ENCODE results near the gene LMLN. TPM values are rescaled to one million over a fixed set of nuclear protein-coding genes. Genes with fewer than 3 reads are reported as not detected.
"Not testable (repeated sequence)": the region's sequence is repeated elsewhere in the genome, so short reads cannot be mapped to it uniquely, and the experiment has no call there.

LMLN gene
- total RNA-seq, 2 donors from 2014 or later, result 3.8 to 4.6 TPM

DNA sequence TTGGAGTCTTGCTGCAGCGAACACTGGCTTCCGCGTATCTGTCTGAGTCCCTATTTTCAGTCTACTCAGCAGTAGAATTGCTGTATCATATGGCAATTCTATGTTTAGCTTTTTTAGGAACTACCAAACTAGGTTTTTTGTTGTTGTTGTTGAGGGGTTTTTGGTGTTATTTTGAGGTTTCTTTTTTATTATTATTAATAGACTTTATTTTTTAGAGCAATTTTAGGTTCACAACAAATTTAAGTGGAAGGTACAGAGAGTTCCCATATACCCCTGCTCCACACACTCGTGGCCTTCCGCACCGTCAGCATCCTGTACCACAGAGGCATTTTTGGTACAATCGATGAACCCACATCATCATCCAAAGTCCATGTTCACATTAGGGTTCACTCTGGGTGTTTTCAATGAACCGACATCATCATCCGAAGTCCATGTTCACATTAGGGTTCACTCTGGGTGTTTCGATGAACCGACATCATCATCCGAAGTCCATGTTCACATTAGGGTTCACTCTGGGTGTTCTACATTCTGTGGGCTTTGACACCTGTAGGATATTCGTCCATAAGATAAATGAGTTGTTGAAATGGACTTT lies 67.9 kb downstream of the LMLN start:
- peaks cover 12% of the 10 kb centered on the region for H3K36me3 Mint-ChIP-seq (ENCODE audit: low read depth)
- ATAC-seq (replicated peaks), result no peak
- H3K4me1 Mint-ChIP-seq, result no peaks in the 10 kb centered on the region
- H3K27me3 Mint-ChIP-seq, result no peaks in the 10 kb centered on the region
- H3K27ac Mint-ChIP-seq, result no peak overlapping the region
- no peak overlapping the region for H3K4me3 Mint-ChIP-seq
- no peaks in the 10 kb centered on the region for H3K9me3 Mint-ChIP-seq

DNA sequence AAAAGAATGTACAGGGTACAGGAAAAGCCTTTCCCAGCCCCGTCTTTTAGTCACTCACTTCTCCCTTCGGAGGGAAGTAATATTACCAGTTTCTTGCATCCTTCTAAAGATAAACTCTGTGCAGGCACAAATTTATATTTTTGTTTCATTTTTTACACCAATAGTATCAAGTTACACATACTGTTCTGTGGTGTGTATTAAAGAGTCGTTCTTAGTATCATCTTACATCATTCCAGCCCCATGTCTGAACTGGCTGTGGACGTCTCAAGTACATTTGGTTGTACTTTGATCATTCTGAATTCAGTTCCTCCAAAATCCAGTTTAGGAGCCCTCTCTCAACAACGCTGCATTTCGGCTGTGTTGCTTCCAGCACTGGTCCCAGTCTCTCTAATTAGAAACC lies 68.7 kb downstream of the LMLN start:
- no peaks in the 10 kb centered on the region for H3K4me1 Mint-ChIP-seq
- ATAC-seq (replicated peaks), result no peak
- no peaks in the 10 kb centered on the region for H3K27me3 Mint-ChIP-seq
- no peak overlapping the region for H3K27ac Mint-ChIP-seq
- H3K36me3 Mint-ChIP-seq (ENCODE audit: low read depth), result peaks cover 12% of the 10 kb centered on the region
- H3K4me3 Mint-ChIP-seq, result no peak overlapping the region
- no peaks in the 10 kb centered on the region for H3K9me3 Mint-ChIP-seq

DNA sequence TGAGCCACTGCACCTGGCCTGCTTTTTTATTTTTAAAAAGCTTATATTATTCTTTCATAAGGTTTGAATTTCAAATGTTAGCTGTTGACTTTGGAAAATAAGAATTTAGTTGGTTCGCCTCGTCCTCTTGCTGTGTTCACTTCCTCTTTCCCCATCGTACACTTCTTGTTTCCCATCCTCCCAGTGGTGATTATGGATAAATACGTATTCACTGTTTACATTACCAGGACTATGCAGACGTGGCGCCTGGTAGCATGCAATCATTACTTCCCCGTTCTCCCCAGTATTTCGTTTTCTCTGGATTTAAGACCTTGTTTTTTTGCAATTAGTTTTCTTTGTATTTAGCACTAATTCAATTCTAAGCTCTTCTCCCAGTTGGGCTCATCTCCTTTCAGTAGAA lies 70.1 kb downstream of the LMLN start:
- no peaks in the 10 kb centered on the region for H3K9me3 Mint-ChIP-seq
- H3K4me1 Mint-ChIP-seq, result no peaks in the 10 kb centered on the region
- no peak for ATAC-seq (replicated peaks)
- no peak overlapping the region for H3K4me3 Mint-ChIP-seq
- H3K27me3 Mint-ChIP-seq, result no peaks in the 10 kb centered on the region
- H3K27ac Mint-ChIP-seq, result no peak overlapping the region
- peaks cover 12% of the 10 kb centered on the region for H3K36me3 Mint-ChIP-seq (ENCODE audit: low read depth)

DNA sequence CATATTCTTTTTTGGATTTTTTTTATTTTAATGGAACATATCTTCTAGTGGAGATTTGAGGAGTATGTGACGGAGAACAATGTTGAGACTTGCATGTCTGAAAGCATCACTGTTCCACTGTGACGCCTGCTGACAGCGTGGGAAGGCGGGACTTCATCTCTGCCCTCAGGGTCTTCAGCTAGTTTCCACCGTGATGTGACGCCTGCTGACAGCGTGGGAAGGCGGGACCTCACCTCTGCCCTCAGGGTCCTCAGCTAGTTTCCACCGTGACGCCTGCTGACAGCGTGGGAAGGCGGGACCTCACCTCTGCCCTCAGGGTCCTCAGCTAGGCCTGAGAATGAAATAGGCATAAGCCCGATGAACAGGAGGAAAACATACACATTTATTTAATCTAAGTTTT lies 70.7 kb downstream of the LMLN start:
- H3K9me3 Mint-ChIP-seq, result no peaks in the 10 kb centered on the region
- no peaks in the 10 kb centered on the region for H3K4me1 Mint-ChIP-seq
- no peaks in the 10 kb centered on the region for H3K27me3 Mint-ChIP-seq
- H3K27ac Mint-ChIP-seq, result no peak overlapping the region
- ATAC-seq (replicated peaks), result no peak
- no peak overlapping the region for H3K4me3 Mint-ChIP-seq
- peaks cover 12% of the 10 kb centered on the region for H3K36me3 Mint-ChIP-seq (ENCODE audit: low read depth)

DNA sequence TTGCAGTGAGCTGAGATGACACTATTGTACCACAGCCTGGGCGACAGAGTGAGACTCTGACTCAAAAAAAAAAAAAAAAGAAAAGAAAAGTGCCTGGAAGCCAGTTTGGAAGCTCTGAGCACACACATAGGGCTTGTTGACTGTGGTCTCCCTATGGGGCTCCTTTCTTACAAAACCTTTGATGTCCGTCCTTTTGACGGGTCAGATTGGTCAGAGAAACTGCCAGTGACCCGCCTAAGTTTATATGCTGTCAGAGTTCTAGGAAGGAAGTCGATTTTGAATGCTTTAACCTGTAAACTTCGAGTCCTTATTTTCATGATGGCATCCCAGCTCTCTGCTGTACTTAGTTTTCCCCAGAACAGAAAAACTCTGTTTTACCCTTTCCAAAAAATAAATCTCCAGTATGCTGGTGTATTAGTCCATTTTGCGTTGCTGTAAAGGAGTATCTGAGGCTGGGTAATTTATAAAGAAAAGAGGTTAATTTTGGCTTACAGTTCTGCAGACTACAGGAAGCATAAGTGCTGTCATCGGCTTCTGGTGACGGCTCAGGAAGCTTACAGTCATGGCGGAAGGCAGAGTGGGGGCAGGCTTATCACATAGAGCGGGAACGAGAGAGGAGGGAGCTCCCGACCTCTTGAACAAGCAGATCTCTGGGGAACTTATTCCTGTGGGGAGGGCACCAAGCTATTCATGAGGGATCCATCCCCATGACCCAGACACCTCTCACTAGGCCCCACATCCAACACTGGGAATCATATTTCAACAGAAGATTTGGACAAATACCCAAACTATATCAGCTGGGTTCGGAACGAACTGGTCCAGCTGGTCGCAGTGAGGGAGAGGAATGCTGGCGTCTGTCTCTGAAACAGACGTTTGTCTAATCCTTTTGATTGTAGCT lies 72.3 kb downstream of the LMLN start:
- ATAC-seq (replicated peaks), result no peak

DNA sequence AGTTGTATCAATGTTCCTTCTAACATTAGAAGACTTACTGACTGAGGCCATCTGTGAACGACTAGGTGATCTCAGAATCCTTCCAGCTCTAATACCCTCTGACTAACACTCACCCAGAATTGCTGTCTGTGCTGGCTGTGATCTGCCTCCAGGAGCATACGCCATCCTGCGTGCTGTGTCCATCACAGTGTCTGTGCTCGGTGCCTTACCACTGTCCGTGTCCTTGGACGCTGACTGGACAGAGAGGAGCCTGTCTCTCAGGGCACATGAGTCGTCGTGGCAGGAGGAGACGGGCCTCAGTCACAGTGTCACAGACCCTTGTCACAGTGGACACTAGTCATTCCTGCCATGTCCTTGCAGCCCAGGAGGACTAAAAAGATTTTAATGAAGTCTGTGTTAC lies 83.1 kb downstream of the LMLN start:
- Mint-ChIP-seq H3K4me1 (peaks cover 6% of the 10 kb centered on the region), H3K27ac (no peak overlapping the region), H3K36me3 (ENCODE audit: low read depth) (peaks cover 12% of the 10 kb centered on the region), H3K27me3 (no peaks in the 10 kb centered on the region), H3K9me3 (peaks cover 7% of the 10 kb centered on the region), H3K4me3 (no peak overlapping the region)
- ATAC-seq (replicated peaks), result no peak

More for the DNA sequence above, 72.3 kb downstream of the LMLN start:
- H3K36me3 Mint-ChIP-seq (ENCODE audit: low read depth), result peaks cover 4% of the 10 kb centered on the region
- H3K27me3 Mint-ChIP-seq, result no peaks in the 10 kb centered on the region
- no peak overlapping the region for H3K4me3 Mint-ChIP-seq
- H3K9me3 Mint-ChIP-seq, result no peaks in the 10 kb centered on the region
- H3K27ac Mint-ChIP-seq, result no peak overlapping the region
- no peaks in the 10 kb centered on the region for H3K4me1 Mint-ChIP-seq

DNA sequence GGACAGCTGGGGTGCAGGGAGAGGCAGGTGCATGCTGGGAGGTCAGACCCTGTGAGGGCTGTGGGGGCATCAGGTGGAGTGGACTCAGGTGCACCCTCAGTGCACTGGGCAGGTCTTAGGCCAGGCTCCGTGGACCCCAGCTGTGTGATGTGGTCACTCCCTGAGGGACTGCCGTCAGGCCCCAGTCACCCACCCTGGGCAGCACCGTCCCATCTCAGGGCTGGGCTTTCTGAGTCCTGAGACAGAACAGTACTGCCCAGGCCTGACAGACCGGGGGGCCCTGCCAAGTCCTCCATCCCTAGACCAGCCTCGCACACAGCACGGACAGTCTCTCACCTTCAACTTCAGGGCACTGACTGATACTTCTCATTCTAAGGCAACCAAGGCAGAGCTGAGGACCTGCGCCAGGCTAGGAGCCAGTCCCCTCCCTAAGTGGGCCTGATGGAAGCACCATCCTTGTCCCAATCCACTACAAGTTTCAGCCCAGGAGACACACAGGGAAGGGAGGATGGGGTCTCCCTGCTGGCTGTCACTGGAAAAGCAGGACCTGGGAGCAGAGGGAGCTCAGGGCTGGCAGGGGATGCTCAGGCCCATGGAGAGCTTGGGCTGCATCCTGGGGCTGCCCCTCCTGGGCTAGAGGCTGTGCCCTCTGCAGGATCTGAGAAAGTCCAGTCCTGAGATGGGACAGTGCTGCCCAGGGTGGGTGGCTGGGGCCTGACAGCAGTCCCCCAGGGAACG lies 86.3 kb downstream of the LMLN start:
- H3K27ac Mint-ChIP-seq, result no peak overlapping the region
- H3K27me3 Mint-ChIP-seq, result no peaks in the 10 kb centered on the region
- no peaks in the 10 kb centered on the region for H3K4me1 Mint-ChIP-seq
- ATAC-seq (replicated peaks), result no peak
- H3K36me3 Mint-ChIP-seq (ENCODE audit: low read depth), result no peaks in the 10 kb centered on the region
- H3K4me3 Mint-ChIP-seq, result no peak overlapping the region
- H3K9me3 Mint-ChIP-seq, result no peaks in the 10 kb centered on the region

DNA sequence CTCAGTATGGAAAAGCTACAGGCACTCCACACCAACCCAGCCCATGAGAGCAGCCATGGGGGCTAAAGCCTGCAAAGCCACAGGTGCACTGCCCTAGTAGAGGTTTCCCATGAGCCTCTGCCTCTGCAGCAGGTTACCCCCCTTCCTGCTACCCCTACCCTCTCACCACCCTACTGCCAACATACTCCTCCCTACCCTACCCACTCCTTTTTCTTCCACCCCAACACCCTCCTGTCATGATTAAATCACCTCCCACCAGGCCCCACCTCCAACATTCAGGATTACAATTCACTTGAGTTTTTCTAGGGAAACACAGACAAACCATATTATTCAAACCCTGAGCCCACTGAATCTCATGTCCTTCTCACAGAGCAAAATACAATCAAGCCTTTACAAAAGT lies 88.4 kb downstream of the LMLN start:
- no peaks in the 10 kb centered on the region for H3K36me3 Mint-ChIP-seq (ENCODE audit: low read depth)
- H3K27ac Mint-ChIP-seq, result no peak overlapping the region
- H3K9me3 Mint-ChIP-seq, result no peaks in the 10 kb centered on the region
- no peaks in the 10 kb centered on the region for H3K4me1 Mint-ChIP-seq
- no peak for ATAC-seq (replicated peaks)
- no peak overlapping the region for H3K4me3 Mint-ChIP-seq
- H3K27me3 Mint-ChIP-seq, result peaks cover 5% of the 10 kb centered on the region

DNA sequence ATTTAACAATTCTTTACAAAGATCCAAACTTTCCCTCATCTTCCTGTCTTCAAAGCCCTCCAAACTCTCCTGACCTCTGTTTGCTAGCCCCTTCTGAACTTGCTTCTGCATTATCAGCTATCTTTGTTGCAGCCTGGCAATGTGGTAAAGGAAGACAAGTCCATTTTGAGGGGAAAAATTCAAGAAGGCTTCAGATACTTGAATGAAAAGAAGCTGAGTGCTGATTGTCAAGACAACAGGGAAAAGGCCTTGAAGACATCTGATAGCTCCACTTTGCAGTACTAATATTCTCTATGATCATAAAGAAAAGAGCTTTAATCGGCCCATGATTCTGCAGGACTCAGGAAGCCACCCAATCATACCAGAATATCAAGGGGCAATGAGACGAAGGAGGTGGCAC lies 91.8 kb downstream of the LMLN start:
- no peak overlapping the region for H3K27ac Mint-ChIP-seq
- H3K27me3 Mint-ChIP-seq, result peaks cover 9% of the 10 kb centered on the region
- no peak overlapping the region for H3K4me3 Mint-ChIP-seq
- no peak for ATAC-seq (replicated peaks)
- no peaks in the 10 kb centered on the region for H3K9me3 Mint-ChIP-seq
- H3K36me3 Mint-ChIP-seq (ENCODE audit: low read depth), result no peaks in the 10 kb centered on the region
- no peaks in the 10 kb centered on the region for H3K4me1 Mint-ChIP-seq

DNA sequence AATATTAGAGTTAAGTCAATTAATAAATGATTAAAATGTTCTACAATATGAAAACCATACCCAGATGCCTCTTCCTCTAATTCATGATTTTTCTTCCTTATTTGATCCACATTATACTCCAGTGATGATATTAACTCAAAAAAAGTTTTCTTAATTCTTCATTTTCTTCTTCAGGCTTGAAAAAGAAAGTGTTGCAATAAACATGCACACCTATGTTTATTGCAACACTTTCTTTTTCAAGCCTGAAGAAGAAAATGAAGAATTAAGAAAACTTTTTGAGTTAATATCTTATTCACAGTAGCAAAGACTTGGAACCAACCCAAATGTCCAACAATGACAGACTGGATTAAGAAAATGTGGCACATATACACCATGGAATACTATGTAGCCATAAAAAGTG lies 93.4 kb downstream of the LMLN start:
- H3K27ac Mint-ChIP-seq; ATAC-seq (replicated peaks); H3K4me3 Mint-ChIP-seq; H3K36me3 Mint-ChIP-seq (ENCODE audit: low read depth); H3K4me1 Mint-ChIP-seq; H3K9me3 Mint-ChIP-seq: not testable (repeated sequence)
- peaks cover 15% of the 10 kb centered on the region for H3K27me3 Mint-ChIP-seq

DNA sequence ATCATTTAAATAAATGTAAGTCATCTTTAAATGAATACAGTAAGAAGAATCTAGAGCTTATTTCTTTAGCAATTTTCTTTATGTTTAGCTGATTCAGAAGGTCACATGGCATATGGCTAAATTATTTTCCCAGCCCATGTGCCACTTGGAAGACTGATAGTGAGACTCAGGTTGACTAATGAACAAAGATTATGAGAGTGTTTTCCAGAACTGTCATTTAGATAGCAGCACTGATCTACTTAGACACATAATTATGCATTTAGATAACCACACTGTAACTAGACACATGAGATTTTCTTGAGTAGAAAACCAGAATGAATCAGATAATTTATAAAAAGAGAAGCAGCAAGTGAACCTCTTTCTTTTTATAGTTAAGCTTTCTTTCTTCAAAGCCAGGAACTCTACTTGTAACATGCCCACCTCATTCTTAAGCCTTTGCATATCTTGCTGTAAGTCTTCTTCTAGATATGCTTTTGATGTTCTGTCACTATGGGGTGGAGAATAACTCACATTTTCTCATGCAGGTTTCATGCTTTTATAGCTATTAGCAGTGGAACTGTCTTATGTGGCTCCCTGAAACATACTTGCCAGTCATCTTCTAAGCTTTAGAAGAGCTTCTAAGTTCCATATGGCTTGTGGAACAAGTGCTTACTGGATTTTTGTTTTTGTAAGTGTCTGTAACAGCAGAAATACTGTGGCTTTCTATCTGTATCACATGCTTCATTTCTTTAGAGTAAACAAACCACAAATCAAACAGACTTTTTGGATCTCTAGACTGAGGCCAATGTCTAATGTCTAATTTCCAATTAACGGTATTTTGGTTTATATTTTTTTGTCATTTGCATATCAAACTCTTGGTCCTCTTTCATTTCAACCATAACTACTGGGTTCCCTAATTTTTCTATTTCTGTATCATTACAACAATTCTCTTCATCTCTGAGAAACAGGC lies 101.4 kb downstream of the LMLN start:
- Mint-ChIP-seq H3K27ac (no peak overlapping the region), H3K9me3 (no peaks in the 10 kb centered on the region), H3K36me3 (ENCODE audit: low read depth) (no peaks in the 10 kb centered on the region), H3K4me1 (peaks cover 4% of the 10 kb centered on the region), H3K27me3 (peaks cover 8% of the 10 kb centered on the region), H3K4me3 (no peak overlapping the region)
- ATAC-seq (replicated peaks), result peak; percentile 84

DNA sequence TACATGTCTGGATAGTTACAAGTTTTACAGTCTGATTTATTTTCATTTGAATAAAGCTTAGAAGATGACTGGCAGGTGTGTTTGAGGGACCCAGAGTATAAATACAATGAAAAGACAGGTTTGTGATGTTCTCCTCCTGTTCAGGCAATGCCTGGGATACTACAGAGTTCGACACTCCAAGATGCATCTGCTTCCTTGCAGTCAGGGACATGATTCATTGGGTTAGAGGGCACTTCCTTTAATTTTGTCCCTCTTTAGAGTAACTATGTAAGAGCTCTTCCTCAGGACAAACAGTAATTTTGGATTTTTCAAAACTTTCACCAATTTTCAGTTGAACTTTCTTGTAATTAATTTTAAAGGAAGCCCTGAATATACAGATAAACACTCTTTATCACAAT lies 102.0 kb downstream of the LMLN start:
- Mint-ChIP-seq H3K9me3 (no peaks in the 10 kb centered on the region), H3K27me3 (peaks cover 6% of the 10 kb centered on the region), H3K4me3 (no peak overlapping the region), H3K27ac (no peak overlapping the region), H3K4me1 (peaks cover 2% of the 10 kb centered on the region), H3K36me3 (ENCODE audit: low read depth) (no peaks in the 10 kb centered on the region)
- no peak for ATAC-seq (replicated peaks)

DNA sequence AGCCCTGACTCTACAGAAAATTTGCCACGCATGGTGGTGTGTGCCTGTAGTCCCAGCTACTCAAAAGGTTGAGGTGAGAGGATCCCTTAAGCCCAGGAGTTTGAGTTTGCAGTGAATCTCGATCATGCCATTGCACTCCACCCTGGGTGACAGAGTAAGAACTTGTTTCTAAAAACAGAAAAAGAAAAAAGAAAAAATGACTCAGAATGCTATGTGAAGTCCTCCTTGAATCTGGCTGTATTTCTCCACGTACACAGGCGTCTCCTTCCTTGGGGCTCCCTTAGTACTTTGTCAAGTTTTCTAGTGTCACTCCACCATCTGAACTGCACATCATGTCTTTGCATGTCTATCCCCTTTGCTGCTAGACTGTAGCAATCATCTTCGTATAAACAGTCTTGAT lies 104.4 kb downstream of the LMLN start:
- Mint-ChIP-seq H3K27ac (no peak overlapping the region), H3K27me3 (no peaks in the 10 kb centered on the region), H3K4me1 (no peaks in the 10 kb centered on the region), H3K36me3 (ENCODE audit: low read depth) (no peaks in the 10 kb centered on the region), H3K4me3 (no peak overlapping the region), H3K9me3 (no peaks in the 10 kb centered on the region)
- peak; percentile 78 for ATAC-seq (replicated peaks)

DNA sequence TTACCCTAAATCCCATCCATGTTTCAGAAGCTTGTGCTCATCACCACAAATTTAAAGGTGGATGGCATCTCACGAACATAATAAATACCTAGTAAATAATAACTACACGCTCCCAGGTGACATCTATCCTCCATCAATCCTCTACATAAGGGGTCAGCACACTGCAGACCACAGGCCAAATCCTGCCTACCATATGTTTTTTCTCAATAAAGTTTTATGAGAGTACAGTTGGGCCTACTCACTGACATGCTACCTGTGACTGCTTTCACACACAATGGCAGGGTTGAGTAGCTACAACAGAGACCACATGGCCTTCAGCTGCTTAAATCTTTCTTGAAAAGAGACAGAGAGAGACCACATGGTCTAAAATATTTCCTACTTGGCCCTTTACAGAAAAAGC lies 105.9 kb downstream of the LMLN start:
- Mint-ChIP-seq H3K27ac (no peak overlapping the region), H3K36me3 (ENCODE audit: low read depth) (no peaks in the 10 kb centered on the region), H3K4me1 (no peaks in the 10 kb centered on the region), H3K27me3 (no peaks in the 10 kb centered on the region), H3K4me3 (no peak overlapping the region), H3K9me3 (no peaks in the 10 kb centered on the region)
- no peak for ATAC-seq (replicated peaks)

Measured in activated T-helper 17 cell treated with anti-CD3 and anti-CD28 coated beads, Interleukin-2, amount 50 U/mL, for 72 hours (primary cell).